HG02970 (cell line): Measurements from ENCODE around the gene PIEZO1.
"Not testable (repeated sequence)": the region's sequence is repeated elsewhere in the genome, so short reads cannot be mapped to it uniquely, and the experiment has no call there.

Experiments
- ATAC-seq: cut with Tn5 transposase; IDR thresholded peaks from one replicate; pipeline ENCODE4 v1.9.1; 2021; ENCODE audit warnings: mild to moderate bottlenecking, moderate library complexity, moderate number of reproducible peaks; ENCODE audit not compliant: unreplicated experiment, low FRiP score

PIEZO1 gene

DNA sequence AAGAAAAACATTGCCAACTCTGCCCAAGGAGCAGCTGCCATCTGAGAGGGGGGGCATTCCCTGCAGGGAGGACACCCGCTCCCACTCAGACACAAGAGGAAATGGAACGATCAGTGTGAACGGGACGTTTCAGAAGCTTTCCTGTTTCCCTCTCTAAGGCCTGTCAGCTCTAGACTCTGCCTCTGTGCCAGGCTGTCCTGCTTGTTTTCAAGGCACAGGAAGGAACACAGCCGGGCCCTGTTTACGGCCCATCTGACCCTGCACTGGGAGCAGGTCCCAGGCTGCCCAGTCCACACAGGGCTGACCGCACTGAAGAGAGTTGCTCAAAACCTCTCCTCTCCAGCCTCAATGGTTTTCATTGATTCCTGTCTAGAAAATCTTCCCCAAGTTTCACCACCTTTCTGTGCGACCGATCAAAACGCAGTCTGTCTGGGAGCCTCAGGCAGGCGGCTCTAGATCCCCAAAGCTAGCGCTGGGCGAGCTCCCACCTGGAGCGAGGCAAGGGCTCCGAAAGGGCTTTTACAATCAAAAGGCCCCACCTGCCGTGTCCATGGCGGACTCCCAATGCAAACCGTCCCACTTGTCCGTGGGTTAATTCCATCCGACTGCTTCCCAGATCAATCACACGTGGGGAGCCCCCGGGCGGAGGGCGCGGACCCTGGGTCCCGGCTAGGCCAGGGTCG, 1.5 kb downstream of the PIEZO1 start:
- ATAC-seq: no peak

GRCh38 chr16:88782454-88783390, 2.3 kb downstream of the PIEZO1 start:
- ATAC-seq: no peak

DNA sequence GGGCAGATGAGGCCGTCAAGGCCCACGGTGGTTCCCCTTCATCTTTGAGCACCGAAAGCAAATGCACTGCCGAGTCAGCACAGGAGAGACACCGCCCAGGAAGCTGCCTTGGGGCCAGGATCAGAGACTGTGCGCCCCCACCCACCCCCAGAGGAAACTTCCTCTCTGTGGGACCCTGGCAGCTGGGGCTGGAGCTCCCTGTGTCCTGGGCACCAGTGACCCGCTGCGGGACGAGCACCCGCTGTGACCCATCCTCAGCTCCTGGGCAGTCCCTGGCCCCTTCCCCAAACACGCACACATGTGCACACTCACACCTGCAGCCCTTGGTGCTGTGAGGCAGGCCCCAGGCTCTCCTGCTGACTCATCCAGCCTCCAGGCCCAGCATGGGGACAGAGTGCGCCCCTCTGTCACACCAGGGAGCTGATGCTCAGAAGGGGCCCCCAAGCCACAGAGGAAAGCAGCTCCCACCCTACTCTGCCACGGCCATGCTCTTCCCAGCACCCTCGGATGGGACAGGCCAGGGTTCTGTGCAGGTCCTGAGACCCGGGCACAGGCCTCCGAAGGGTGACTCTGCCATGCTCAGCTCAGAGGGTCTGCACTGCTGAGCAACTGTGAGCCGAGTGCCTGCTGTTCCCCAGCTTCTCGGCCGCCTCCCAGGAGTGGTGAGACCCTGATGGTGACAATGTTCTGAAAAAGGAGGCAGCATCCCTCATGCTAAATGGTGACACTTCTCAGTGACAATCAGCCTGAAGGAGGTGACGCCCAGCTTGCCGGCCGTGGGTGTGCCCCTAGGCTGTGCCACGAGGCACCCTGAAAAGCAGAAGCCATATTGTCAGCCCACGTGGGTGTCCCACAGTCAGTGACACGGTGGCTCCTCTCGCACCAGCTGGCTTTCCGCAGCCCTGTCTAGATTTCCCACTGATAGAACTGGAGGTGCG, 3.6 kb downstream of the PIEZO1 start:
- ATAC-seq: no peak

DNA sequence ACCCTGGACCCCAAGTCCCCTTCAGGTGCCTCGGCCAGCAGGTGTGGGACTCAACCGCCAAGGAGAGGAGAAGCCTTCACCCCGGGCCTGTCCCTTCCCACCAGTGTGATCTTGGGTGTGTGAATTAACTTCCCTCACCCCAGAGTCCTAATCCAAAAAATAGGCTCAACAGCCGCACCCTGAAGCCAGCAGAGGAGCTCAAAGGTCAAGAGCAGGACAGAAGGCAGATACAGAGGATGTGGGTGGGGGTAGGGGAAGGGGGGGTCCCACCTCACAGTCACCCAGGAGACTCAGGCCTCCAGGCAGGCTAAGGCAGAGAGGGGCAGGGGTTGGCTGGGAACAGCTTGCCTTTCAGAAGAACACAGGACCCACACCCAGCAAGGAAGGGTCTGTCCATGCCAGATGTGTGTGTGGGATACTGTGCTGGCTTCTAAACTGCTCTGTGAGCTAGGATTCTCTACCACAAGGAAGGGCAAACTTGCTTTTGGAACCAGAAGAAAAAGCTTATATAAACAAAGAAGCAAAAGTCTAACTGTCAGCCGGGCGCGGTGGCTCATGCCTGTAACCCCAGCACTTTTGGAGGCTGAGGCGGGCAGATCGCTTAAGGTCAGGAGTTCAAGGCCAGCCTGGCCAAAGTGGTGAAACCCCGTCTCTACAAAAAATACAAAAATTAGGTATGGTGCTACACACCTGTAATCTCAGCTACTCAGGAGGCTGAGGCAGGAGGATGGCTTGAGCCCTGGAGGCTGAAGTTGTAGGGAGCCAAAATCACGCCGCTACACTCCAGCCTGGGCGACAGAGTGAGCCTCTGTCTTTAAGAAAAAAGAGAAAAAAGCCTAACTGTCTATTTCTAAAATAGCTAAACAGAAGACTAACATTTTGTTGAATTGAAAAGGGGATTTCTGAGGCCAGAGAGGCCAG, 4.6 kb downstream of the PIEZO1 start:
- ATAC-seq: no peak

DNA sequence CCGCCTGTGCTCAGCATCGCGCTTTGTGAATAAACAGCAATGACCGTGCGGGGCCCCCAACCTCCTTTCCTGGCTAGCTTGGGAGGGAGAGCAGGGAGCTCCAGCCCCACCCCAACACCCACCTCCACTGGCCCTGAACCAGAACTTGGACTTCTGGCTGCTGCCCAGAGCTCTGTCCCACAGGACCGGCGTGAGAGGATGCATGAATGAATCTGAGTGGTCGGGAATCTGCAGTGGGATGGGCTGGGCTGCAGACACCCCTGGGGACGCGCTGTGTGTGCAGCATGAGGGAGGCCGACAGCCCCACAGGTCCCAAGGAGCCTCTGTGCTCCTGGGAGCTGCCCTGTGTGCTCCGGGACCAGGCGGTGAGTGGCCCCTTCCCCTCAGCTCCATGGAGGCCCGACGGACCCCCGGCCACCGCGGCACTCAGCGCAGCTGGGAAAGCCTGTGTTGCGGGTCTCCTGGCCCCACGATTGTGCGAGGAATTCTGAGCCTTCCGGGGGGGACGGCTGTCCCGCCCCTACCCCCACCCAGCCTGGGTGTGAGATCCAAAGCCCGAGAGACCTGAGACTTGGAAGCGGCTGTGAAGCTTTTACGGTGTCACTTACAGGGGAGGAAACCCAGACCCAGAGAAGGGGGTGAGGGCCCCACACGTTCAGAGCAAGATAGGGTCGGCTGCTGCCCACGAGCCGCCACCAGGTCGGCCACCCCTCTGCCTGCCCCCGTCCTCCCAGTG, 5.4 kb downstream of the PIEZO1 start:
- ATAC-seq: no peak

DNA sequence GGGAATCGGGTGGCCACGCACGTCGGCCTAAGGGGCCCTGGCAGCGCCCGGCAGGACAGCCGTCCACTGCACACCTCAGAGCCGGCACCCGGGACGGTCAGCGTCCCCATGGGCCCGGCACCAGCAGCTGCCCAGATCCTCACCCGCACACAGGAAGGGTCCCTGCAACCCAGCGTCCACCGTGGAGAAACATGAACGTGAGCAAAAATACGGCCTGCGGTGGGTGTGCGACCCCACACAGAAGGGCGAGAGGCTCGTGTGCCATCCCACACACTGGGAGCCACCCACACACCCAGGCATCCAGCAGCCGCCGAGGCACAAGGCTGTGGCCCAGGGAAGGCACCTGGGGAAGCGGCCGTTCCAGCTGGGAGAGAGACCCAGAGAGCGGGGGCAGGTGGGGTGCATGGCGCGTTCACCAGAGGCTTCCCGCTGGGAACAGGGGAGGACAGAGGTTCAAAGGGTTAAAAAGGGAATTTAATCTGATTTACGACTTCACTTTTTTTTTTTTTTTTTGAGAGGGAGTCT, 6.4 kb downstream of the PIEZO1 start:
- ATAC-seq: no peak

GRCh38 chr16:88778271-88778525, 6.8 kb downstream of the PIEZO1 start:
- ATAC-seq: no peak

DNA sequence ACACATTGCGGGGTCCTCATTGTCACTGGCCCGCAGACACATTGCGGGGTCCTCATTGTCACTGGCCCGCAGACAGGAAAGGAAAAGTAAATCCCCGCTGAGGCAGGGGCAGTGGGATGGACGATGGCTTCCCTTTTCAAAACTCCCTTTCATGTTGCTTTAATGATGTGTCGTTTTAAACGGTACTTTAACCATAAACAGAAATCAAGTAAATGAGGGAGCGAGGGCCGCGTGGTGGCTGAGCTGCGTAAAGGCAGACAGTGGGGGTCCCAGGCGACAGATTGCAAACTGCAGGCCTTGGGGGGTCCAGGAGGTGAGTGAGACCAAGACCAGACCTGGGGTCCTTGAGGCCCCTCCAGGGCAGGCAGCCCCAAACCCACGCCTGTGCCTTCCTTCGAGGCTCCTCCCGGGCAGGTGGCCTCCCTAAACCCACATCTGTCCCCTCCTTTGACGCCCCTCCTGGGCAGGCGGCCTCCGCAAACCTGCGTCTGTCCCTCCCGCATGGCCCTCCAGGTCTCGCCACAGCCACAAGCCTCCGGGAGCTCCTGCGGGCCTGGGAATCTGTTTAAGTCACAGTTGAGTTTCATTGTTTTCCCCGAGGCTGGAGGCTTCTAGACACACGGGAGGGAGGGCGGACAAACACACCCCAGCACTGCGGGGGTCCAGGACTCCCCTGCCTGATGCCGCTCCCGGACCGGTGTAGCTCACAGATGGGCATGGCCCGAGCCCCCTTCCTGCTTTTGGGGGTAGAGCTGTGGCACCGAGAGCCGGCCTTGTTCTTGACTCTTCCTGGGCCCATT, 7.3 kb downstream of the PIEZO1 start:
- no peak for ATAC-seq

- ATAC-seq: no peak
Measured at GRCh38 chr16:88775825-88776224, 9.2 kb downstream of the PIEZO1 start.

DNA sequence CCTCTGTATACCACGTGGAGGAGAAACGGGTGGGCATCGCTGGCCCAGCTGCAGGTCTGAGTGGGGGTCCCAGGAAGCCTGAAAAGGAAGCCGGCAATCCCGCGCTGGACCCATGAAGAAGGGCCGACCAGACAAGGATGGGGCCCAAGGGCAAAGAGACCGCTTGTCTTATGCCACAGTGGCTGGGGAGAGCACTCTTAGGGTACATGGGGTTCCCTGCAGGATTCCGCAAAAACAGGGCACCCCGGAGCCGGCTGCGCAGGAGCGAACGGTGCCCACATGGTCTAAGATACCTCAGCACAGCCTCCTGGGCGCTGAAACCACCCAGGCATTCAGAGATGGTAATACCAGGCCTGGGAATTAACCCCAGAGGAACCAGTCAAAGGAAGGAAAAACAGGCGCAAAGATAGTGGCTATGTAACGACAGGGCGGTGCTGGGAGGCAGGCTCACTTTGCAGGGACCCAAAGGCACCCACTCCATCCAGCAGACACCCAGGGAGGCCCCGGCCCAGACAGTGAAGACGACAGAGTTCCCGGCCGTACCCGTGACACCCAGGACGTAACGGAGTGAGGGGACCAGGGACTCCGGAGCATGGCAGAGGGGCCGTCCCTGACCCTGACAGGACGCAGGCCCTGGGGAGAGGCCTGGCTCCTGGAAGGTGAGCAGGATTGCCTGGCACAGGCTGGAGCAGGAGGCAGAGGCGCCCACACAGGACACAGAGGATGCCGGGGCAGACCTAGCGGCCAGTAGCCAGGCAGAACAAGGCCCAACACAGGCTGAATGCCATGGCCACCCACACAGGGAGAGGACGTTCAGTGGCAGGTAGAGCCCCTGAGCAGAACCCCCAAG, 10.3 kb downstream of the PIEZO1 start:
- ATAC-seq: no peak

- ATAC-seq: no peak
Measured at GRCh38 chr16:88773812-88774291, 11.2 kb downstream of the PIEZO1 start.

DNA sequence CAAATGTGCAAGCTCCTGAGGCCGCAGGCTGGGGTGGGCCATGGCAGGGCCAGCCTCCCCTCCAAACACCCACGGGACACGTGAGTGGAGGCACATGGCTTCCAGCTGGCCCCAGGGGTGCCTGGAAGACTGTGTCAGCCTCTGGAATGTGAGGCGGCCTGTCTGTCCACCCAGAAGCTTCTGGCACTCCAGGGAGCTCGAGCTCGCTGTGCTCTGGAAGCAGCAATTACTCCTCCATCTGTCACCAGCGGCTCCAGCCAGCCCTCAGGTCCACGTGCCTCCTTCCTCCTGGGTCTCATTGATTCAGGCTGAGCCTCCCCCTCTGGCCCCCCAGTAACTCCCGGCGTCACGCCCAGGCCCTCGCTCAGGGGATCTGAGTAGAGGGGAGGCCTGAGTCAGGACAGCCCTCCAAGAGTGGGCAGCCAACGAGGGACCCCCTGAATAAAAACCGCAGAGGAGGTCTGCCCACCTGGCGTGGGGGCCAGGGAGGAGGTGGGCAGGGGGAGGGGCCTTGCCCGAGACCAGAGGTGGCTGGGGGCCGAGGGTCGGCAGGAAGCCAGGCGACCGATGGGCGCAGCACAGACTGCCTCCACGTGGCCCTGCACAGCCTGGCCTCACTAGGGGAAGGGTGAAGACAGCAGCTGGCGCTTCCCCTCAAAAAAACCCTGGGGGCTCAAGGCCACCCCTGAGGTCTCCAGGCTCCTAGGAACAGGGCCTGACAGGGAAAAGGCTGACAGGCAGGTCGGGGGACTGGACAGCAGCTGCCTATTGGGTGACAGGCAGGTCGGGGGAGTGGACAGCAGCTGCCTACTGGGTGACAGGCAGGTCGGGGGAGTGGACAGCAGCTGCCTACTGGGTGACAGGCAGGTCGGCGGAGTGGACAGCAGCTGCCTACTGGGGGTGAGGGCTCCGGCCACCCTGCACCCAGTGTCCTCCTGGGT, 11.9 kb downstream of the PIEZO1 start:
- ATAC-seq: no peak

- not testable (repeated sequence) for ATAC-seq
Measured at GRCh38 chr16:88771781-88772180, 13.2 kb downstream of the PIEZO1 start.

- ATAC-seq: no peak
Measured at GRCh38 chr16:88771294-88771772, 13.7 kb downstream of the PIEZO1 start.

- ATAC-seq: no peak
Measured at GRCh38 chr16:88770461-88771293, 14.3 kb downstream of the PIEZO1 start.
